Lower leg skin (tissue), 4 donors: ENCODE data around the gene PHETA1. TPM values are rescaled to one million over a fixed set of nuclear protein-coding genes. Genes with fewer than 3 reads are reported as not detected.
A peak's percentile ranks its signal among the peaks of the same experiment; 100 is the strongest.

ENCODE experiments used
- DNase-seq, 2 donors: peaks; one replicate each; pipeline ENCODE4 v3.0.0-alpha.2; 2019; ENCODE audit warnings: low spot score in 2 of 2
- H3K4me3 ChIP-seq: fragments of 200-600 bp; sonication (generic); 2 replicates; pipeline ENCODE4 v1.5.1; 2017; ENCODE audit warnings: mild to moderate bottlenecking, low read depth; ENCODE audit not compliant: poor library complexity, severe bottlenecking
- POLR2A ChIP-seq, 2 donors: fragments of 450-650 bp; IDR thresholded peaks; one replicate each; pipeline ENCODE4 v1.6.1; 2016 to 2017; ENCODE audit warnings: antibody characterized with exemption in 2 of 2, mild to moderate bottlenecking in 1 of 2, moderate library complexity in 1 of 2
- WGBS, 2 donors: methylation state at CpG; one replicate each; pipeline ENCODE4 v1.1.5; 2018; 5-methylcytosine and 5-hydroxymethylcytosine counted together
- intact Hi-C: fragments of 100-400 bp; cut with DNase I; formaldehyde crosslinking; loops from one replicate; pipeline ENCODE4 v1.15.0; 2023; ENCODE audit warnings: low total_unique reads
- total RNA-seq, 4 donors: library from RNA; depleted of rRNA; stranded (reverse); fragments of >200 nt; gene quantifications; one replicate each; pipeline ENCODE4 v1.1.0, GENCODE V29; 2016
- TF ChIP-seq, protein P1 (sequence below), 3 donors: fragments of 450-650 bp; IDR thresholded peaks; one replicate each; pipeline ENCODE4 v1.5.1; 2016; ENCODE audit warnings: antibody characterized with exemption in 3 of 3, mild to moderate bottlenecking in 3 of 3, moderate library complexity in 2 of 3

PHETA1 gene
- total RNA-seq, 4 donors from 2014 or later, result 18.6 to 37.3 (median 25.1) TPM

DNA sequence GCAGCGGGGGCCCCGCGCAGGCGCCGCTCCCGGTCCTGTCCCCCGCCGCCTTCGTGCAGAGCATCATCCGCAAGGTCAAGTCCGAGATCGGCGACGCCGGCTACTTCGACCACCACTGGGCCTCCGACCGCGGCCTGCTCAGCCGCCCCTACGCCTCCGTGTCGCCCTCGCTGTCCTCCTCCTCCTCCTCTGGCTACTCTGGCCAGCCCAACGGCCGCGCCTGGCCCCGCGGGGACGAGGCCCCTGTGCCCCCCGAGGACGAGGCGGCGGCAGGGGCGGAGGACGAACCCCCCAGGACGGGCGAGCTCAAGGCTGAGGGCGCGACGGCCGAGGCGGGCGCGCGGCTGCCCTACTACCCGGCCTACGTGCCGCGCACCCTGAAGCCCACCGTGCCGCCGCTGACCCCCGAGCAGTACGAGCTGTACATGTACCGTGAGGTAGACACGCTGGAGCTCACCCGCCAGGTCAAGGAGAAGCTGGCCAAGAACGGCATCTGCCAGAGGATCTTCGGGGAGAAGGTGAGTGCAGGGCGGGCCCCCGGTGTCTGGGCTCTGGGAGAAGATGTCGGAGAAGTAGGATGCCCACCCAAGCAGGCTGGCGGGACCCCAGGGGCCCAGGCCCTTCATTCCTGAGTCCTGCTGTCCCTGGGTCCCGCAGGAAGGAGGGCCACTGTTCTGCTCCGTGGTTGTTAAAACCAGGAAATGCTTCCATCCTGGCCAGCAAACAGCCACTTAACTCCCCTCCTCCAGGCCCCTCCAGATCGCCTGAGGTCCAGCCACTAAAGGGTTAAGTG, 48.4 kb downstream of the PHETA1 start:
- intact Hi-C loops, result no loop called here
- DNase-seq, result no peak
- no peak overlapping the region for H3K4me3 ChIP-seq
- WGBS, 2 donors, result 91 to 93% methylated on average over 65 of the region's 67 CpGs
- TF ChIP-seq POLR2A (IDR thresholded peaks at IDR 0.05), result no peak
- TF ChIP-seq, protein P1, sequence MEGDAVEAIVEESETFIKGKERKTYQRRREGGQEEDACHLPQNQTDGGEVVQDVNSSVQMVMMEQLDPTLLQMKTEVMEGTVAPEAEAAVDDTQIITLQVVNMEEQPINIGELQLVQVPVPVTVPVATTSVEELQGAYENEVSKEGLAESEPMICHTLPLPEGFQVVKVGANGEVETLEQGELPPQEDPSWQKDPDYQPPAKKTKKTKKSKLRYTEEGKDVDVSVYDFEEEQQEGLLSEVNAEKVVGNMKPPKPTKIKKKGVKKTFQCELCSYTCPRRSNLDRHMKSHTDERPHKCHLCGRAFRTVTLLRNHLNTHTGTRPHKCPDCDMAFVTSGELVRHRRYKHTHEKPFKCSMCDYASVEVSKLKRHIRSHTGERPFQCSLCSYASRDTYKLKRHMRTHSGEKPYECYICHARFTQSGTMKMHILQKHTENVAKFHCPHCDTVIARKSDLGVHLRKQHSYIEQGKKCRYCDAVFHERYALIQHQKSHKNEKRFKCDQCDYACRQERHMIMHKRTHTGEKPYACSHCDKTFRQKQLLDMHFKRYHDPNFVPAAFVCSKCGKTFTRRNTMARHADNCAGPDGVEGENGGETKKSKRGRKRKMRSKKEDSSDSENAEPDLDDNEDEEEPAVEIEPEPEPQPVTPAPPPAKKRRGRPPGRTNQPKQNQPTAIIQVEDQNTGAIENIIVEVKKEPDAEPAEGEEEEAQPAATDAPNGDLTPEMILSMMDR (IDR thresholded peaks at IDR 0.05), result no peak

DNA sequence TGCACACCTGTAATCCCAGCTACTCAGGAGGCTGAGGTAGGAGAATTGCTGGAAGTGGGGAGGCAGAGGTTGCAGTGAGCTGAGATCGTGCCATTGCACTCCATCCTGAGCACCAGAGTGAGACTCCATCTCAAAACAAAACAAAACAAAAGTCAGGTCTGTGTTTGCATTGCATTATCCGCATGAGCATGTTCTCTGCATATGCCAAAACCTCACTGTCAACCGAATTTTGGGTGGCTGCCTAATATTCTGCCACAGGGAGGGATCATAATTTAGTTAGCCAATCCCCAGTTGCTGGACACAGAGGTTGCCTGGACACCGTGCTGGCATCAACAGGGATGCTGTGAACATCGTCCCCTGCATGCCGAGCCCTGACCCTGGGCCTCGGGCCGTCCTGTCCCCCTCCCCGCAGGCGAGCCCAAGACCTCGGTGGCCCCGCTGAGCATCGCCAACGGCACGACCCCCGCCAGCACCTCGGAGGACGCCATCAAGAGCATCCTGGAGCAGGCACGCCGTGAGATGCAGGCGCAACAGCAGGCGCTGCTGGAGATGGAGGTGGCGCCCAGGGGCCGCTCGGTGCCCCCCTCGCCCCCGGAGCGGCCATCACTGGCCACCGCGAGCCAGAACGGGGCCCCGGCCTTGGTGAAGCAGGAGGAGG, 49.2 kb downstream of the PHETA1 start:
- WGBS, 2 donors, result 85 to 90% methylated on average over 31 to 32 of the region's 32 CpGs
- intact Hi-C loops, result loop anchor here (10.0 kb wide), 2 partner anchors 295 to 425 kb away; no protein-coding TSS in a partner anchor
- TF ChIP-seq, protein P1 (IDR thresholded peaks at IDR 0.05), result no peak
- no peak for TF ChIP-seq POLR2A (IDR thresholded peaks at IDR 0.05)
- no peak overlapping the region for H3K4me3 ChIP-seq
- DNase-seq, result no peak

DNA sequence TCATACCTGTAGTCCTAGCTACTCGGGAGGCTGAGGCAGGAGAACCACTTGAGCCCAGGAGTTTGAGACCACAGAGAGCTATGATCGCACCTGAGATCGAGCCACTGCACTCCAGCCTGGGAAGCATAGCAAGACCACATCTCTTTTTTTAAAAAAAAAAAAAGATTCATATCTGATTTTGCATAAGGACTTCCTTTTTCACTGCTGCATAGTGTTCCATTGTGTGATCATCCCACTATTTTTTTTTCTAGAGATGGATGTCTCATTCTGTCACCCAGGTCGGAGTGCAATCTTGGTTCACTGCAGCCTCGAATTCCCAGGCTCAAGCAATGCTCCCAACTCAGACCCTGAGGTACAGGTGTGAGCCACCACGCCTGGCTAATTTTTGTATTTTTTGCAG, 50.4 kb downstream of the PHETA1 start:
- DNase-seq, result no peak
- no peak overlapping the region for H3K4me3 ChIP-seq
- TF ChIP-seq POLR2A (IDR thresholded peaks at IDR 0.05), result no peak
- TF ChIP-seq, protein P1 (IDR thresholded peaks at IDR 0.05), result no peak
- intact Hi-C loops, result loop anchor here (10.0 kb wide), 2 partner anchors 294 to 424 kb away; no protein-coding TSS in a partner anchor
- 89 to 93% methylated on average over 6 of the region's 6 CpGs for WGBS, 2 donors

DNA sequence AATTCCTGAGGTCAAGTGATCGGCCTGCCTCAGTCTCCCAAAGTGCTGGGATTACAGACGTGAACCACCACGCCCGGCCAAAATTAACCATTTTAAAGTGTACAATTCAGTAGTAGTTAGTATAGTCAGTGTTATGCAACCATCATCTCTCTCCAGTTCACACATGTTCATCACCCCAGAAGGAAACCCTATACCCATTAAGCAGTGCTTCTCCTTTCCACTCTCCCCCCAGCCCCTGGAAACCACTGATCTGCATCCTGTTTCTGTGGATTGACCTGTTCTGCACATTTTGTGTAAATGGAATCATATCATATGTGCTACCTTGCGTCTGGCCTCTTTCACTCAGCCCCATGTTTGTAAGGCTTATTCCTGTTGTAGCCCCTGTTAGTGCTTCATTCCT, 52.2 kb downstream of the PHETA1 start:
- TF ChIP-seq, protein P1 (IDR thresholded peaks at IDR 0.05), result no peak
- no peak for TF ChIP-seq POLR2A (IDR thresholded peaks at IDR 0.05)
- 78 to 83% methylated on average over 5 of the region's 5 CpGs for WGBS, 2 donors
- DNase-seq, result no peak
- H3K4me3 ChIP-seq, result no peak overlapping the region
- intact Hi-C loops, result loop anchor here (10.0 kb wide), 2 partner anchors 292 to 422 kb away; no protein-coding TSS in a partner anchor

- intact Hi-C loops, result loop anchor here (10.0 kb wide), 2 partner anchors 290 to 420 kb away; no protein-coding TSS in a partner anchor
- TF ChIP-seq, protein P1 (IDR thresholded peaks at IDR 0.05), result no peak
- no peak for TF ChIP-seq POLR2A (IDR thresholded peaks at IDR 0.05)
- no peak overlapping the region for H3K4me3 ChIP-seq
- DNase-seq, result peak in 1 of 2 donors; percentile 32
- 72% methylated on average over 7 of the region's 7 CpGs for WGBS, 2 donors
Observed at GRCh38 chr12:111314953-111315539, 53.8 kb downstream of the PHETA1 start.
